GM23248 (cell line): ENCODE data around the gene STRIT1.

Source experiments
- EZH2 ChIP-seq: fragments of 200-600 bp; sonication (generic); IDR thresholded peaks from 2 replicates; pipeline ENCODE4 v1.6.1; 2018; ENCODE audit warnings: antibody characterized with exemption, mild to moderate bottlenecking; ENCODE audit not compliant: insufficient read depth, poor library complexity, severe bottlenecking
- EZH2phosphoT487 ChIP-seq: fragments of 200-600 bp; sonication (generic); IDR thresholded peaks from 2 replicates; pipeline ENCODE4 v1.6.1; 2018; ENCODE audit warnings: antibody characterized with exemption, moderate library complexity, mild to moderate bottlenecking, low read depth; ENCODE audit not compliant: insufficient read depth

DNA sequence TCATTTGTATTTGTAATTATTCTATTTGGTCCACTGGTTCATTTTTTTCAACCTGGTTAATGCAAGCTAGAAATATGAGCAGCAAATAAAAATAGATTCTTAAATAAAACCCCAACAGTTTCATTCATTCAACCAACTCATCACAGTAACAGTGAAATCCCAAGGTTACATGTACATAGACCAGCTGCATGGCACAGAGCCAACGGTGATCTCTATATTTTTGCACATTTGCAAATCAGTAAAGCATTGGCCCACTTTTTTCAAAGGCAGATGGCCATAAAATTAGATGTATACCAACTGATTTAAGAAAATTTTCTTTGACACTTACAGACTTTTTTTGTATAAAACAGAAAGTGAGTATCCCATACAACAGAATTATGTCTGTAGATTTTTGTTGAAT lies 49.3 kb downstream of the STRIT1 start:
- TF ChIP-seq EZH2 (no peak), EZH2phosphoT487 (no peak)
